DND-41 (cell line): ENCODE measurements around the gene ARHGAP6.

ENCODE experiments used
- CTCF ChIP-seq: IDR thresholded peaks from 2 replicates; pipeline ENCODE4 v1.5.1; 2012; ENCODE audit warnings: borderline replicate concordance, low read length, moderate library complexity, mild to moderate bottlenecking; ENCODE audit not compliant: poor library complexity, severe bottlenecking; ENCODE audit errors: extremely low read depth
- EZH2 ChIP-seq: IDR thresholded peaks from 3 replicates; pipeline ENCODE4 v1.6.1; 2012; ENCODE audit warnings: borderline replicate concordance, low read depth, mild to moderate bottlenecking, moderate library complexity, low read length, inconsistent platforms; ENCODE audit not compliant: severe bottlenecking

GRCh38 chrX:11564546-11564945 is 101.2 kb downstream of the ARHGAP6 start:
- no peak for TF ChIP-seq EZH2
- no peak for TF ChIP-seq CTCF
